ENCODE data around the gene TYW1.
"Not testable (repeated sequence)": the region's sequence is repeated elsewhere in the genome, so short reads cannot be mapped to it uniquely, and the experiment has no call there.

The TYW1 gene

GRCh38 chr7:67192123-67192702, 195.6 kb downstream of the TYW1 start:
- DNase-seq, result not testable (repeated sequence)

- not testable (repeated sequence) for DNase-seq
Observed at GRCh38 chr7:67192889-67193613, 196.4 kb downstream of the TYW1 start.

GRCh38 chr7:67196176-67196575, 199.5 kb downstream of the TYW1 start:
- not testable (repeated sequence) for DNase-seq

- DNase-seq, result not testable (repeated sequence)
Observed at GRCh38 chr7:67198865-67199526, 202.4 kb downstream of the TYW1 start.

GRCh38 chr7:67205772-67206171, 209.1 kb downstream of the TYW1 start:
- DNase-seq, result not testable (repeated sequence)

- no peak for DNase-seq
Observed at GRCh38 chr7:67206452-67206851, 209.8 kb downstream of the TYW1 start.

- not testable (repeated sequence) for DNase-seq
Observed at GRCh38 chr7:67208656-67209055, 212.0 kb downstream of the TYW1 start.

GRCh38 chr7:67209256-67209655, 212.6 kb downstream of the TYW1 start:
- no peak for DNase-seq

- DNase-seq, result no peak
Observed at GRCh38 chr7:67210567-67210966, 213.9 kb downstream of the TYW1 start.

- not testable (repeated sequence) for DNase-seq
Observed at GRCh38 chr7:67211650-67212330, 215.2 kb downstream of the TYW1 start.

GRCh38 chr7:67213038-67213437, 216.4 kb downstream of the TYW1 start:
- DNase-seq, result not testable (repeated sequence)

- DNase-seq, result not testable (repeated sequence)
Observed at GRCh38 chr7:67223551-67223950, 226.9 kb downstream of the TYW1 start.

GRCh38 chr7:67226340-67226907, 229.8 kb downstream of the TYW1 start:
- not testable (repeated sequence) for DNase-seq

GRCh38 chr7:67226967-67227366, 230.3 kb downstream of the TYW1 start:
- not testable (repeated sequence) for DNase-seq

- DNase-seq, result not testable (repeated sequence)
Observed at GRCh38 chr7:67229018-67229417, 232.4 kb downstream of the TYW1 start.

GRCh38 chr7:67230029-67230428, 233.4 kb downstream of the TYW1 start:
- not testable (repeated sequence) for DNase-seq

GRCh38 chr7:67233506-67233905, 236.9 kb downstream of the TYW1 start:
- not testable (repeated sequence) for DNase-seq

- DNase-seq, result not testable (repeated sequence)
Observed at GRCh38 chr7:67236216-67236615, 239.6 kb downstream of the TYW1 start.

- peak; percentile 81 for DNase-seq
Observed at GRCh38 chr7:67242871-67243270, 246.2 kb downstream of the TYW1 start.

- not testable (repeated sequence) for DNase-seq
Observed at GRCh38 chr7:67248364-67248763, 251.7 kb downstream of the TYW1 start.

- DNase-seq, result no peak
Observed at GRCh38 chr7:67251986-67252558, 255.4 kb downstream of the TYW1 start.

- not testable (repeated sequence) for DNase-seq
Observed at GRCh38 chr7:67255076-67255475, 258.4 kb downstream of the TYW1 start.

GRCh38 chr7:67257779-67258178, 261.1 kb downstream of the TYW1 start:
- DNase-seq, result not testable (repeated sequence)

All from NCI-H524 treated with DMSO at 0.1 percent for 48 hours (cell line).